Type B pancreatic cell (in vitro differentiated cells): ENCODE data around the gene FOXM1. TPM values are rescaled to one million over a fixed set of nuclear protein-coding genes. Genes with fewer than 3 reads are reported as not detected.

ENCODE experiments used
- DNase-seq: peaks from one replicate; pipeline ENCODE4 v3.0.0; 2021; ENCODE audit warnings: mixed read lengths; ENCODE audit not compliant: unreplicated experiment; ENCODE audit errors: extremely low spot score
- H3K27ac Mint-ChIP-seq: 2 replicates; pipeline ENCODE4 v1.8.0; 2021; ENCODE audit warnings: mild to moderate bottlenecking, mixed read lengths
- H3K27me3 Mint-ChIP-seq: 2 replicates; pipeline ENCODE4 v1.8.0; 2021; ENCODE audit warnings: mixed read lengths
- H3K36me3 Mint-ChIP-seq: 2 replicates; pipeline ENCODE4 v1.8.0; 2021; ENCODE audit warnings: mixed read lengths
- H3K4me1 Mint-ChIP-seq: one replicate; pipeline ENCODE4 v1.8.0; 2021; ENCODE audit warnings: mixed read lengths; ENCODE audit not compliant: unreplicated experiment
- H3K4me3 Mint-ChIP-seq: 2 replicates; pipeline ENCODE4 v1.8.0; 2021; ENCODE audit warnings: mild to moderate bottlenecking, mixed read lengths
- H3K9me3 Mint-ChIP-seq: 2 replicates; pipeline ENCODE4 v1.8.0; 2021; ENCODE audit warnings: mixed read lengths
- total RNA-seq: library from RNA; stranded (reverse); gene quantifications from 2 replicates; pipeline ENCODE4 v1.2.1, GENCODE V29; 2021; ENCODE audit warnings: low replicate concordance
- TF ChIP-seq, protein P1 (sequence below): fragments of 200-600 bp; sonication (generic); conservative IDR thresholded peaks from 2 replicates; pipeline ENCODE4 v1.5.0; 2021; ENCODE audit warnings: antibody characterized with exemption, mild to moderate bottlenecking

The FOXM1 gene
- total RNA-seq, 1 donor from 2014 or later: 68.6 TPM

DNA sequence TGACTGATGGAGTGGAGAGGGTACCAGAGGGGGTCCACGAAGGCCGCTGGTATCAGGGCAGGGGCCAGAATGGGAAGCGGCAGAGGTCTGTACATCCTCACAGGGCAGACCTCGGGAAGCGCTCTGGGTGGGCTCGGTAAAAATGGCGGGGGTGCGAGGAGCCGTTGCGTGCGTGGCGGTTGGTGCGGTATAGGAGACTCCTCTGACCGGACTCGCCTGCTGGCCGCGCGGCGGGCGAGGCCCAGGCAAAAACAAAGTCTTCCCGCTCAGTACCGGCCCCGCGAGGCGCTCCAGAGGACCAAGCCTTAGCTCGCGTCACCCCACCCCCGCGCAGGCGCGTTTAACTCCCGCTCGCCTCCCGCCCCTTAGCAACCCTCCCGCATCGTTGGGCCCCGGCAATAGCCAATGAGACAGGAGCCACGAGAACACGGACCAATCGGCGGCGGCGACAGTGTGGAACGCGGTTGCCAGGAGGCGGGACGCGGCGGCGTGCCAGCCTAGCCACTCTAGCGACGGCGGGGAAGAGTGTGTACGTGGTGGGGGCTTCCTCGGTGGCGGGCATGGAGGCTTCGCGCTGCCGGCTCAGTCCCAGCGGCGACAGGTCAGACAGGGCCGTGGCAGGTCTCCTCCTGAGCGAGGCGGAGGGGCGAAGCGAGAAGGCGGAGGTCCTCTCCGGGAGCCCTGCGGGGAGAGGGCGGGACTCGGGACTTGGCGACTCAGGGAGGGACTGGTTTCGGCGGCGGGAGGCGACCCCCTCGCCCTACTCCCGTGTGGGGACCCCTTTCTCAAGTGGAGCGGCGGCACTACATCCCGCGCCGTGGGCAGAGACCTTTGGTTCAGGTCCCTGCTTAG is 13.6 kb upstream of the FOXM1 start, which contains the start of gene TULP3:
TSS of gene TULP3 (plus strand) at position 504 of the 852 bp plus-strand sequence. CDS start at position 561, 57 bp downstream.
- Mint-ChIP-seq H3K9me3 (no peaks in the 10 kb centered on the region), H3K27ac (peak within 1 kb of the TSS; percentile 99), H3K36me3 (peaks cover 39% of the 10 kb centered on the region), H3K4me3 (peak within 1 kb of the TSS; percentile 99), H3K27me3 (peaks cover 3% of the 10 kb centered on the region), H3K4me1 (peaks cover 18% of the 10 kb centered on the region)
- TF ChIP-seq, protein P1, sequence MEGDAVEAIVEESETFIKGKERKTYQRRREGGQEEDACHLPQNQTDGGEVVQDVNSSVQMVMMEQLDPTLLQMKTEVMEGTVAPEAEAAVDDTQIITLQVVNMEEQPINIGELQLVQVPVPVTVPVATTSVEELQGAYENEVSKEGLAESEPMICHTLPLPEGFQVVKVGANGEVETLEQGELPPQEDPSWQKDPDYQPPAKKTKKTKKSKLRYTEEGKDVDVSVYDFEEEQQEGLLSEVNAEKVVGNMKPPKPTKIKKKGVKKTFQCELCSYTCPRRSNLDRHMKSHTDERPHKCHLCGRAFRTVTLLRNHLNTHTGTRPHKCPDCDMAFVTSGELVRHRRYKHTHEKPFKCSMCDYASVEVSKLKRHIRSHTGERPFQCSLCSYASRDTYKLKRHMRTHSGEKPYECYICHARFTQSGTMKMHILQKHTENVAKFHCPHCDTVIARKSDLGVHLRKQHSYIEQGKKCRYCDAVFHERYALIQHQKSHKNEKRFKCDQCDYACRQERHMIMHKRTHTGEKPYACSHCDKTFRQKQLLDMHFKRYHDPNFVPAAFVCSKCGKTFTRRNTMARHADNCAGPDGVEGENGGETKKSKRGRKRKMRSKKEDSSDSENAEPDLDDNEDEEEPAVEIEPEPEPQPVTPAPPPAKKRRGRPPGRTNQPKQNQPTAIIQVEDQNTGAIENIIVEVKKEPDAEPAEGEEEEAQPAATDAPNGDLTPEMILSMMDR: no peak
- peak; percentile 99 for DNase-seq

DNA sequence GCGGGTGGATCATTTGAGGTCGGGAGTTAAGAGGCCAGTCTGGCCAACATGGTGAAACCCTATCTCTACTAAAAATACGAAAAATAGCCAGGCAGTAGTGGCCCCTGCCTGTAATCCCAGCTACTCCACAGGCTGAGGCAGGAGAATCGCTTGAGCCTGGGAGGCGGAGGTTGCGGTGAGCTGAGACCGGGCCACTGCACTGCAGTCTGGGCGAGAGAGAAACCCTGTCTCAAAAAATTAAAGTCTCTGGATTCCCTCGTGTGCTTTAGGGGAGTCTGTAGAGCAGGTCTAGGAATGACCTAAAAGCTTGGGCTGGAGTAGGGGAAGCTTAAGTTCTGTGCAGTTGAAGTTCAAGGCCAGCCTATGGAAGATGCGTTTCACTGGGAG is 13.0 kb upstream of the FOXM1 start:
- Mint-ChIP-seq H3K4me1 (peaks cover 12% of the 10 kb centered on the region), H3K27me3 (peaks cover 3% of the 10 kb centered on the region), H3K4me3 (peak overlapping the region; percentile 99), H3K27ac (peak overlapping the region; percentile 99), H3K36me3 (peaks cover 40% of the 10 kb centered on the region), H3K9me3 (no peaks in the 10 kb centered on the region)
- TF ChIP-seq, protein P1: no peak
- no peak for DNase-seq

DNA sequence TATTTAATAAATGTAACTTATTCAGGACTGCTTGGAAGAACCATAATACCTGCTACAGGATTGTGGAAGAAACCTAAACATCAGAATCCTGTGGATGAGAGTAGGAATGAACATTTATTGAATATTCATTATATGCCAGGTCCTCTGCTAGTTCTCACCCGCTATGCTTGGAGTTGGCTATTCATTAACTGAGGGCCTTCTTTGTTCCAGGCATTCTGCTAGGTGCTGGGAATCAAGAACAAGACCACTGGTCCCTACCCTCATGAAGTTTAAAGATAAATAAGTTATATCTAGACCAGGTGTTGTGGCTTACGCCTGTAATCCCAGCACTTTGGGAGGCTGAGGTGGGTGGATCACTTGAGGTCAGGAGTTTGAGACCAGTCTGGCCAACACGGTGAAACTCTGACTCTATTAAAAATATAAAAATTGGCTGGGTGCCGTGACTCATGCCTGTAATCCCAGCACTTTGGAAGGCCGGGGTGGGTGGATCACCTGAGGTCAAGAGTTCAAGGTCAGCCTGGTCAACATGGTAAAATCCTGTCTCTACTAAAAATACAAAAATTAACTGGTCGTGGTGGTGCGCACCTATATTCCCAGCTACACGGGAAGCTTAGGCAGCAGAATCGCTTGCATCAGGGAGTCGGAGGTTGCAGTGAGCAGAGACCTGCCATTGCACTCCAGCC is 9.9 kb upstream of the FOXM1 start:
- no peak for DNase-seq
- Mint-ChIP-seq H3K4me1 (peaks cover under 1% of the 10 kb centered on the region), H3K27ac (no peak overlapping the region), H3K27me3 (peaks cover 3% of the 10 kb centered on the region), H3K36me3 (peaks cover 37% of the 10 kb centered on the region), H3K4me3 (no peak overlapping the region), H3K9me3 (no peaks in the 10 kb centered on the region)
- TF ChIP-seq, protein P1: no peak

DNA sequence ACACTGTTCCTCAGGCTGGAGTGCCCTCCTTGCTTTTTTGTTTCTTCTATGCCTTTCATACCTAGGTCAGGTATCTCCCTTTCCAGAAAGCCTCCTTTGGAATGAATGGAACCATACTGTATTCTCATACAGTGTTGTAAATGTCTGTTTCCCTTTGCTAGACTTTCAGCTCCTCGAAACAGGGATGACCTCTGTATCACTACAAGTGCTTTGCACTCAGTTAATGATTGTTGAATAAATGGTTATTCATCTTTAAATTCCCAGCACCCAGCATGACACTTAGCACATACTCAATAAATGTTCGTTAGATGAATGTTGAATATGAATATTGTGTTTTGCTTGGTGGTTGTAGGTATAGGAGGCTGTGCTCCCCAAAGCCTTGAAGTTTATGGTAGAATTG is 7.8 kb upstream of the FOXM1 start:
- H3K36me3 Mint-ChIP-seq: peaks cover 33% of the 10 kb centered on the region
- TF ChIP-seq, protein P1: no peak
- peak overlapping the region; percentile 4 for H3K27ac Mint-ChIP-seq
- no peak overlapping the region for H3K4me3 Mint-ChIP-seq
- no peak for DNase-seq
- no peaks in the 10 kb centered on the region for H3K27me3 Mint-ChIP-seq
- no peaks in the 10 kb centered on the region for H3K4me1 Mint-ChIP-seq
- no peaks in the 10 kb centered on the region for H3K9me3 Mint-ChIP-seq

DNA sequence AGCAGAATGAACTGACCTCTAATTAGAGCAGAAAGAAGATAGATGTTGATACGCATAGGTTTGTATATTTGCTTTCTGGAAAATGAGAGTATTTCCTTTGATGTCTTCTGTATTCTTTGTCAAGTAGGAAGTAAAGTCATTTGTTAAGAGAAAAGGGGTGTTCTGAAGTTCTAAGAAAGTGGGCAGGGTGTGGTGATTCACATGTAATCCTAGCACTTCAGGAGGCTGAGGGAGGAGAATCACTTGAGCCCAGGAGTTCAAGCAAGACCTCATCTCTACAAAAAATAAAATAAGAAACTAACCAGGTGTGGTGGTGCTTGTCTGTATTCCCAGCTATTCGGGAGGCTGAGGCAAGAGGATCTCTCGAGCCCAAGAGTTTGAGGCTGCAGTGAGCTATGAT is 2.9 kb upstream of the FOXM1 start:
- H3K27ac Mint-ChIP-seq: peak overlapping the region; percentile 5
- no peak overlapping the region for H3K4me3 Mint-ChIP-seq

More for the DNA sequence above, 2.9 kb upstream of the FOXM1 start:
- TF ChIP-seq, protein P1: no peak
- DNase-seq: no peak
- Mint-ChIP-seq H3K36me3 (peaks cover 32% of the 10 kb centered on the region), H3K9me3 (no peaks in the 10 kb centered on the region), H3K27me3 (no peaks in the 10 kb centered on the region), H3K4me1 (peaks cover 13% of the 10 kb centered on the region)
